ENCODE data around the gene TUBA4A.

Gene TUBA4A

DNA sequence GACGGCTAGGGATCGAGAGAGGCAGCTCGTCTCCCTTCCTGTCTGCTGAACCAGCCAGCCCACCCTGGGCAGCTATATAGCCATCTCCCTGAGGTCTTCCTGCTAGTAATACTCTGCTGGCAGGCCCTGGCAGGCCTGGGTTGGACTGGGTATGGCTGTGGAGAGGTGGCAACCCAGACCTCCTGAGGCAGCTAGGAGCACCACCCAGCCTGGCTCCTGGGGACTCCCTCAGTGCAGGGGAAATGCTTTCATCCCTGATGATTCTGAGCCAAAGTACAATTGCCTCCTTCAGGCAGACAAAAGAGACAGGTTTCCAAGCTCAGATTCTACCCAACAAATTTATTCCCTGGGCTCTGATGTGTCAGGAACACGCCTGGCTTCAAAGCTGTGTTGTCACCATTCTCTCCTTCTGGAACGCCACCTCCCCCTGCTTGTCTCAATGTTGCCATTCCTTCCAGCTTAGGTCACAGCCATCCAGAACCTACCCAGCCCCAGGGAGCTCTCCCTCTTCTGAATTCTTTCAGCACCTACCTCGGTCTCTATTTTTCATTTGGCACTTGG is 20.7 kb upstream of the TUBA4A start:
- peak; percentile 70 to 90 for DNase-seq (ENCODE audit: low read depth in 2 of 2)
- TF ChIP-seq, protein P1, sequence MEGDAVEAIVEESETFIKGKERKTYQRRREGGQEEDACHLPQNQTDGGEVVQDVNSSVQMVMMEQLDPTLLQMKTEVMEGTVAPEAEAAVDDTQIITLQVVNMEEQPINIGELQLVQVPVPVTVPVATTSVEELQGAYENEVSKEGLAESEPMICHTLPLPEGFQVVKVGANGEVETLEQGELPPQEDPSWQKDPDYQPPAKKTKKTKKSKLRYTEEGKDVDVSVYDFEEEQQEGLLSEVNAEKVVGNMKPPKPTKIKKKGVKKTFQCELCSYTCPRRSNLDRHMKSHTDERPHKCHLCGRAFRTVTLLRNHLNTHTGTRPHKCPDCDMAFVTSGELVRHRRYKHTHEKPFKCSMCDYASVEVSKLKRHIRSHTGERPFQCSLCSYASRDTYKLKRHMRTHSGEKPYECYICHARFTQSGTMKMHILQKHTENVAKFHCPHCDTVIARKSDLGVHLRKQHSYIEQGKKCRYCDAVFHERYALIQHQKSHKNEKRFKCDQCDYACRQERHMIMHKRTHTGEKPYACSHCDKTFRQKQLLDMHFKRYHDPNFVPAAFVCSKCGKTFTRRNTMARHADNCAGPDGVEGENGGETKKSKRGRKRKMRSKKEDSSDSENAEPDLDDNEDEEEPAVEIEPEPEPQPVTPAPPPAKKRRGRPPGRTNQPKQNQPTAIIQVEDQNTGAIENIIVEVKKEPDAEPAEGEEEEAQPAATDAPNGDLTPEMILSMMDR (IDR thresholded peaks at IDR 0.05; ENCODE audit: low read depth, low read length): no peak
- no peak overlapping the region for H3K4me3 ChIP-seq (replicated peaks in 1 of 2; ENCODE audit: low read depth in 2 of 2, low read length in 2 of 2)

DNA sequence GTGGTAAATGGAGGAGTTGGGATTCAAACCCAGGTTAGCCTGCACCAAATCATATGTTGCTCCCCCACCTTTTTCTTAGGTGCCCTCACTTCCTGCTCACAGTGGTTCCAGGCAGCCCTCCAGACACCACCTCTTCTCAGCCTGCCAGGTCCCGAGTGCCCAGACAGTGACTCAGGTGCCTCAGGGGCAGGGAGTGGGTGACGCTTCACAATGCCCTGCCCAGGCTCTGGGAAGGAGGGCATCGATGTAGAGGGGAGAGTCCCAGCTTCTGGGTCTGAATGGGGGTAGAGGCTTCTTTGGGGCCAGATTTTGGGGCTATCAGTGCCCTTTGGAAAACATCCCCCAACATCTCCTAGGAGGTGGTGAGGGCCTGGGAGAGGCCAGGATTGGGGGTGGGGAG is 20.2 kb upstream of the TUBA4A start:
- H3K4me3 ChIP-seq (replicated peaks in 1 of 2; ENCODE audit: low read depth in 2 of 2, low read length in 2 of 2): no peak overlapping the region
- DNase-seq (ENCODE audit: low read depth in 2 of 2): peak in 1 of 2 donors; percentile 46
- TF ChIP-seq, protein P1 (IDR thresholded peaks at IDR 0.05; ENCODE audit: low read depth, low read length): no peak

DNA sequence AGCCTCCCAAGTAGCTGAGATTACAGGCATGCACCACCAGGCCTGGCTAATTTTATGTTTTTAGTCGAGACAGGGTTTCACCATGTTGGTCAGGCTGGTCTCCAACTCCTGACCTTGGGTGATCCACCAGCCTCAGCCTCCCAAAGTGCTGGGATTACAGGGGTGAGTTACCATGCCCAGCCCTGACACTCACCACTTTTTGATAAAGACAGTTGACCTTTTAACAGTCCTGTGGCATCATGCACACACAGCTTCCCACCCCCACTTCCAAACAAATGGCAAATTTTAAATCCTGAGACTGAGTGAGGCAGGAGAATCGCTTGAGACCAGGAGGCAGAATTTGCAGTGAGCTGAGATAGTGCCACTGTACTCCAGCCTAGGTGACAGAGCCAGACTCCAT is 19.3 kb upstream of the TUBA4A start:
- TF ChIP-seq, protein P1 (IDR thresholded peaks at IDR 0.05; ENCODE audit: low read depth, low read length): no peak
- H3K4me3 ChIP-seq (replicated peaks in 1 of 2; ENCODE audit: low read depth in 2 of 2, low read length in 2 of 2): no peak overlapping the region
- no peak for DNase-seq (ENCODE audit: low read depth in 2 of 2)

DNA sequence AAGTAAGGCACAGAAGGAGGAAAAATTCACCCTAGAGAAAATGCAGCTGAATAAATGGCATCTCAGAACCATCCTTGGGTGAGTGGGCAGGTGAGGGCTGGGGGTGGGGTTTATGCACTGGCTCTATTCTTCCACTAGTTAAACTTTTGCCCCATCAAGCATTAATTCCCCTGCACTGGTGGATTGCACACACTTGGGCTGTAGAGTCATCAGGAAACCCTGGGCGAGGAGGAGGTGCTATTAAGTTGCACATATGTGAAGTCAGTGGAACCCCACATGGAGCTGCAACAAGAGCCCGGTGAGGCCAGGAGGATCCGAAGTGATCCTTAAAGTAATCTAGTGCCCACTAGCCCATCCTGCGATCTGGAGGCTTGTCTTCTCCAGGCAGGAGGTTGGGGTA is 18.6 kb upstream of the TUBA4A start:
- no peak for DNase-seq (ENCODE audit: low read depth in 2 of 2)
- TF ChIP-seq, protein P1 (IDR thresholded peaks at IDR 0.05; ENCODE audit: low read depth, low read length): no peak
- H3K4me3 ChIP-seq (replicated peaks in 1 of 2; ENCODE audit: low read depth in 2 of 2, low read length in 2 of 2): no peak overlapping the region

DNA sequence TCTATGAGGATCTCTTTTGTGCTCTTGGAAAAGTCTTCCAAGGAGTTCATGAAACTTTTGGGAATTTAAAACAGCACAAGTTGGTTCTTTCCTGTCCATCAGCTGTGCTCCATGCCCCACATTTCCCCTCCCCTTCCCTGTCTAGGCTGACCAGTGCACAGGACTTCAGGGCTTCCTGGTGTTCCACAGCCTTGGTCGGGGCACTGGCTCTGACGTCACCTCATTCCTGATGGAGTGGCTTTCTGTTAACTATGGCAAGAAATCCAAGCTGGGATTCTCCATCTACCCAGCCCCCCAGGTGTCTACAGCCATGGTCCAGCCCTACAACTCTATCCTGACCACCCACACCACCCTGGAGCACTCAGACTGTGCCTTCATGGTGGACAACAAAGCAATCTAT is 17.3 kb upstream of the TUBA4A start:
- TF ChIP-seq, protein P1 (IDR thresholded peaks at IDR 0.05; ENCODE audit: low read depth, low read length): no peak

DNA sequence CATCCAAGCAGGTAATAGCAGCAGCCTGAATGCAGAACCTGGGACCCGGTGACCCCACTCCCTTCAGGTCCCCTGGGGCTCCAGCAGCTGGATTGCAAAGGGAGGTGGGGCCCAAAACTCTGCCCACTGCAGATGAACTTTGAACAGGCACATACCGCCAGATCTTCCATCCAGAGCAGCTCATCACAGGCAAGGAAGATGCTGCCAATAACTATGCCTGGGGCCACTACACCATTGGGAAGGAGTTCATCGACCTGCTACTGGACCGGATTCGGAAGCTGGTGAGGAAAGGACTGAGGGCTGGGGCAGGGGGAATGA is 16.3 kb upstream of the TUBA4A start:
- H3K4me3 ChIP-seq (replicated peaks in 1 of 2; ENCODE audit: low read depth in 2 of 2, low read length in 2 of 2): no peak overlapping the region
- no peak for DNase-seq (ENCODE audit: low read depth in 2 of 2)
- TF ChIP-seq, protein P1 (IDR thresholded peaks at IDR 0.05; ENCODE audit: low read depth, low read length): no peak

More for the DNA sequence above, 17.3 kb upstream of the TUBA4A start:
- H3K4me3 ChIP-seq (replicated peaks in 1 of 2; ENCODE audit: low read depth in 2 of 2, low read length in 2 of 2): no peak overlapping the region
- DNase-seq (ENCODE audit: low read depth in 2 of 2): no peak

DNA sequence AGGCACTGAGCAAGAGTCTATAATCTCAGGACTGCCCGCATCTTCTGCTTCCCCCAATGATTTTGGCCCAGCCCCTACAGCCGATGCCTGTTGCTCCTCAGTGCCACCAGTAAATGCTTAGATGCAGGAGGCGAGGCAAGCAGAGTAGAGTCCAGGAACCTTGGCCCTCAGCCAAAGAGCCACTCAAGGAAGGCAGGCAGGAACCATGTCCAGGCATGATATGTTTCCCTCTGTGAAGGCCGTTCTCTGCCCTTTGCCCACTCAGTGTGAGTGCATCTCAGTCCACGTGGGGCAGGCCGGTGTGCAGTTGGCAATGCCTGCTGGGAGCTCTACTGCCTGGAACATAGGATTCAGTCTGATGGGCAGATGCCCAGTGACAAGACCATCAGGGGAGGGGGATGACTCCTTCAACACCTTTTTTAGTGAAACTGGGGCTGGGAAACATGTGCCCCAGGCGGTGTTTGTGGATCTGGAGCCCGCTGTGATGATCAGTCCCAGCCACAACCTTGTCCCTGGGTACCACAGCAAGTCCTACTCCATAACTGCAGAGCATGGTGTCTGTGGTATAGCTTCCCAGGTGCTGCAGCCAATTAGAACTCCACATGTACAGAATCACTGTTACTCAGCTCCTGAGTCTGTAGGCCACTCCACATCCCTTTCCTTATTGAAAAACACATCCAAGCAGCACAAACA is 15.8 kb upstream of the TUBA4A start:
- no peak for DNase-seq (ENCODE audit: low read depth in 2 of 2)
- TF ChIP-seq, protein P1 (IDR thresholded peaks at IDR 0.05; ENCODE audit: low read depth, low read length): no peak
- H3K4me3 ChIP-seq (replicated peaks in 1 of 2; ENCODE audit: low read depth in 2 of 2, low read length in 2 of 2): no peak overlapping the region

Measured in cardiac fibroblast (primary cell).